GM18870 (cell line): Measurements from ENCODE around the gene VPS16.
"Not testable (repeated sequence)": the region's sequence is repeated elsewhere in the genome, so short reads cannot be mapped to it uniquely, and the experiment has no call there.

Experiments used
- ATAC-seq: cut with Tn5 transposase; IDR thresholded peaks from one replicate; pipeline ENCODE4 v1.9.1; 2021; ENCODE audit warnings: moderate library complexity; ENCODE audit not compliant: unreplicated experiment

Gene VPS16

DNA sequence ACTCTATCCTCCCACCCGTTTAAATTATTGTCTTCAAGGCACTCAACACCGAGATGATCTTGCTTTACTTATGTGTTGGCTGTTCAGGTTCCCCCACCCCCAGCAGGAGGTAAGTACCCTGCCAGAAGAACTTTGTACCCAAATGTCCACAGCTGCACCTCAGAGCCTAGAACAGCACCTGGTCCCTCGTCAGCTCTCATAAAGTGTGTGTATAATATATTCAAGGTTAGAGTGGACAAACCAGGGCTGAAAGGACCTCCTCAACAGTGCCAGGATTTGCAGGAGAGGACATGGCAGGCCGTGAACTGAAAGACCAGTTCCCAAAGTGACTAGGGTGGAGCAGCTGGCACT is 34.2 kb upstream of the VPS16 start:
- no peak for ATAC-seq

DNA sequence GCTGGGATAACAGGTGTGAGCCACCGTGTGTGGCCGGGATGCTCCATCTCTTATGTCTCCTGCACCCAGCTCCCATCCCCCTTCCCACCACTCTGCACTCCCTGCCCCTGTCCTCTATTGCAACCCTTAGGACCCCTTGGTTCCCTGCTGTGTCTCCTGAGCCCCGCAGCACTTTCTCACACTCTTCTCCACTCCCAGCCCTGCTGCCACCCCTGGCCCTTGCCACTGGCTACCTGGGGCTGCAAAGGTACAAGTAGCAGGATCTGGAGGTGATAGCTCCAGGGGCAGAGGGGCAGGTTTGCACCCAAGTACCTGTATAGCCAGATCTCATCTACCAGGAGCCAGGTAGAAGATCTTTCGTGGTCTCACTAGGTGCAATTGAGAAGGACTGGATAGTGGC is 33.5 kb upstream of the VPS16 start:
- no peak for ATAC-seq

DNA sequence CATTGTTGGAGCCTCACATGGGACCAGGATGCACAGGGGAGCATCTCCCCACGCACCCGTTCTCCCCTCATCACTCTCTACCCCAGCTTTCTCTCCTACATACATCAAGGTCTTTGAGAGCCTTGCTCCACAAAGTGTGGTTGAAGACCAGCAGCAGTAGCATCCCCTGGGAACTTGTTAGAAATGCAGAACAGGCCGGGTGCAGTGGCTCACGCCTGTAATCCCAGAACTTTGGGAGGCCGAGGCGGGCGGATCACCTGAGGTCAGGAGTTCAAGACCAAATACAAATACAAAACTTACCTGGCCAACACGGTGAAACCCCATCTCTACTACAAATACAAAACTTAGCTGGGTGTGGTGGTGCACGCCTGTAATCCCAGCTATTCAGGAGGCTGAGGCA is 32.6 kb upstream of the VPS16 start:
- not testable (repeated sequence) for ATAC-seq

- ATAC-seq, result no peak
Observed at GRCh38 chr20:2809690-2810089, 30.9 kb upstream of the VPS16 start.

GRCh38 chr20:2812189-2812588 is 28.4 kb upstream of the VPS16 start:
- ATAC-seq, result no peak

GRCh38 chr20:2814076-2814475 is 26.5 kb upstream of the VPS16 start:
- no peak for ATAC-seq

- no peak for ATAC-seq
Observed at GRCh38 chr20:2814587-2815051, 25.9 kb upstream of the VPS16 start, which contains the start of gene C20orf141. TSS of gene C20orf141 (plus strand) at chr20:2814987. CDS start at chr20:2815185, 198 bp downstream.

DNA sequence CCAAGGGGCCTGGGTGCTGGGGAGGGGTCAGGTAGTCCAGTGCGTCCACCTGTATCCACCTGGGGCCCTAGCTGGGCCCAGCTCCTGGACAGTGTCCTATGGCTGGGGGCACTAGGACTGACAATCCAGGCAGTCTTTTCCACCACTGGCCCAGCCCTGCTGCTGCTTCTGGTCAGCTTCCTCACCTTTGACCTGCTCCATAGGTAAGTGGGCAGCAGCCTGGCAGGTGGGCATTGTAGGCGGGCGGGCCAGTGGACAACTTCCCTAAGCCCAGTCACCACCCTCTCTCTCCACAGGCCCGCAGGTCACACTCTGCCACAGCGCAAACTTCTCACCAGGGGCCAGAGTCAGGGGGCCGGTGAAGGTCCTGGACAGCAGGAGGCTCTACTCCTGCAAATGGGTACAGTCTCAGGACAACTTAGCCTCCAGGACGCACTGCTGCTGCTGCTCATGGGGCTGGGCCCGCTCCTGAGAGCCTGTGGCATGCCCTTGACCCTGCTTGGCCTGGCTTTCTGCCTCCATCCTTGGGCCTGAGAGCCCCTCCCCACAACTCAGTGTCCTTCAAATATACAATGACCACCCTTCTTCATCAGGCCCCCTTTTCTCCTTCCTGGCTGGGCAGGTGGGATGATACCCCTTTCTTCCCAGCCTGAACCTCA is 25.2 kb upstream of the VPS16 start:
- no peak for ATAC-seq

DNA sequence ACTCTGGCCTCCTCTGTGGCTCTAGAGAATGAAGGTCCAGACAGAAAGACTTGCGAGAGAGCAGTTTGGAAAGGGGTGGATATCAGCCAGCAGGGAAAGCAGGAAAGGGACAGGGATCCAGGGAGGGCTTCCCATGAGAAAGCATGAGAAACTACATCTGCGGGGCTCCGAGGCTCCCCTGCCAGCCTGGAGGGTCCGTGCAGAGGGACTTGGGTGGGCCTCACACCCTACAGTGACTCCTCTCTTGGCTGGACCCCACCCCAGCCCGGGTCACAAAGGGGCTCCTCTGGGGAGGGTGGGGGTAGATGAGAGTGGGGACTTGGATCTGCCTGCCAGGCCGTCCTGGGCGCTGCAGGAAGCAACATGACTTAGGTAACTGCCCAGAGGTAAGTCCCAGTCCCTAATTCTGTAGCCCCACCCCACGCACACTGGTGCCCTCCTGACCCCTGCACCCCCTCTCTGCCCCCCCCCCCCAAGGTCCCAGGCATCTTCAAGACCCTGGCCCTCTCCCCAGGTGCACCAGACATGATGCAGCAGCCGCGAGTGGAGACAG is 24.4 kb upstream of the VPS16 start, which contains the start of gene TMEM239:
TMEM239 (plus strand) TSS at position 335 of the 553 bp plus-strand sequence; CDS start at position 526, 191 bp downstream.
- no peak for ATAC-seq

DNA sequence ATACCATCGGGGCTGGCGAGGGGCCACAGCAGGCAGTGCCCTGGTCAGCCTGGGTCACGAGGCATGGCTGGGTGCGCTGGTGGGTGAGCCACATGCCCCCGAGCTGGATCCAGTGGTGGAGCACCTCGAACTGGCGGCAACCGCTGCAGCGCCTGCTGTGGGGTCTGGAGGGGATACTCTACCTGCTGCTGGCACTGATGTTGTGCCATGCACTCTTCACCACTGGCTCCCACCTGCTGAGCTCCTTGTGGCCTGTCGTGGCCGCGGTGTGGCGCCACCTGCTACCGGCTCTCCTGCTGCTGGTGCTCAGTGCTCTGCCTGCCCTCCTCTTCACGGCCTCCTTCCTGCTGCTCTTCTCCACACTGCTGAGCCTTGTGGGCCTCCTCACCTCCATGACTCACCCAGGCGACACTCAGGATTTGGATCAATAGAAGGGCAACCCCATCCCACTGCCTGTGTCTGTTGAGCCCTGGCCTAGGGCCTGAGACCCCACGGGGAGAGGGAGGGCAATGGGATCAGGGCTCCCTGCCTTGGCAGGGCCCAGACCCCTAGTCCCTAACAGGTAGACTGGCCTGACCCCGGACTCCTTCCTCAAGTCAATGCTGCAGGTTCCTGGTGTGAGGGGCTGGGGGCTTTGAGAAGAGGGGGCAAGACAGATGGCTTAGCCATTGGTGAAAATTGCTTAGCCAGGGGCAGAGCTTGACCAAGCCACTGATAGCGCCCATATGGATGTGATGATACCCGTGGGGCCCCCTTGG is 23.8 kb upstream of the VPS16 start:
- no peak for ATAC-seq

GRCh38 chr20:2817341-2817726 is 23.2 kb upstream of the VPS16 start:
- no peak for ATAC-seq

- ATAC-seq, result no peak
Observed at GRCh38 chr20:2817891-2818595, 22.5 kb upstream of the VPS16 start.

- ATAC-seq, result no peak
Observed at GRCh38 chr20:2820084-2820895, 20.3 kb upstream of the VPS16 start.

GRCh38 chr20:2820896-2821869 is 19.4 kb upstream of the VPS16 start:
- no peak for ATAC-seq

- no peak for ATAC-seq
Observed at GRCh38 chr20:2822073-2822472, 18.5 kb upstream of the VPS16 start.

DNA sequence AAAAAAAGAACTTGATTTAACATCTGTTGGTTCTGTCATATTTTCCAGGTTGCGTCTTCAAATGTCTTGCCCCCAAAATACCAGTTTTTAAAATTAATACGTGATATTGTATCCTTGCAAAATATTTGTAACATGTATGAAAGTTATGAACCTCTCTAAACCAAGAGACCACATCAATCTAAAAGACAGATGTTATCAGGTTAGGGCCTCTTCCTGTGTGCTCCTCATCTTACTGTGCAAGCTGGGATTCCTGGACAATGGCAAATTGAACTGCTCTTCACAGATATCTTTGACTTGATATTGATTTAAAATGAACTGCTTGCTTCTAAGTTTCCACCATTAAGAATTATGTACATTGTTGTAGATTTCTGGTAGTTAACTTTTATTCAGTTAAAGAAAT is 14.8 kb upstream of the VPS16 start:
- ATAC-seq, result no peak

- no peak for ATAC-seq
Observed at GRCh38 chr20:2826655-2827054, 13.9 kb upstream of the VPS16 start.

DNA sequence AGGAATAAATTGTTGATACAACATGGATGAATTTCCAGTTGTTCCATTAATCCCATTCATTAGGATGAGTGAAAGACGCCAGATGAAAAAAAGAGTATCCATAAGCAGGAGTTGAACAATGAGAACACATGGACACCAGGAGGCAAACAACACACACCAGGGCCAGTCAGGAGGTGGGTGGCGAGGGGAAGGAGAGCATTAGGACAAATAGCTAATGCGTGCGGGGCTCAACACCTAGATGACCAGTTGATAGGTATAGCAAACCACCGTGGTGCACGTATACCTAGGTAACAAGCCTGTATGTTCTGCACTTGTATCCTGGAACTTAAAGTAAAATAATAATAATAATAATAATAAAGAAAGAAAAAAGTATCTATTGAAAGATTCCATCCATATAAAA is 11.2 kb upstream of the VPS16 start:
- ATAC-seq, result no peak

GRCh38 chr20:2831206-2831605 is 9.3 kb upstream of the VPS16 start:
- not testable (repeated sequence) for ATAC-seq
